Peyer's patch (tissue), 4 donors: ENCODE measurements around the gene MAD1L1.

Source experiments
- CTCF ChIP-seq, 6 experiments: fragments of 450-650 bp in 4 of 6; fragments of 200-600 bp in 2 of 6; sonication (generic) in 1 of 6; IDR thresholded peaks; one replicate each; pipeline ENCODE4 v1.5.1; 2017 to 2019; ENCODE audit warnings: antibody characterized with exemption in 6 of 6, mild to moderate bottlenecking in 3 of 6, moderate library complexity in 1 of 6
- POLR2A ChIP-seq, 2 donors: fragments of 450-650 bp; IDR thresholded peaks; one replicate each; pipeline ENCODE4 v1.5.1; 2017; ENCODE audit warnings: antibody characterized with exemption in 2 of 2, mild to moderate bottlenecking in 2 of 2, moderate library complexity in 2 of 2

- TF ChIP-seq CTCF (IDR thresholded peaks at IDR 0.05) (no peak), POLR2A (IDR thresholded peaks at IDR 0.05) (no peak)
Observed at GRCh38 chr7:1895664-1896515, 336.9 kb downstream of the MAD1L1 start.
